BJ (cell line): ENCODE measurements around the gene NLK. TPM values are rescaled to one million over a fixed set of nuclear protein-coding genes. Genes with fewer than 3 reads are reported as not detected.

Experiments
- CTCF ChIA-PET: fragments of 350-600 bp; formaldehyde crosslinking; extraction: SDS; loops from one replicate; lab custom pipeline; 2021; ENCODE audit warnings: antibody characterized with exemption, inconsistent platforms; lab: Yijun Ruan, JAX
- POLR2A ChIA-PET: fragments of 300-600 bp; sonication (Branson Sonifier 250); formaldehyde crosslinking; extraction: SDS; loops from one replicate; lab custom pipeline; 2021; ENCODE audit warnings: antibody characterized with exemption; lab: Charles Lee
- DNase-seq: peaks from one replicate; pipeline ENCODE4 v3.0.0-alpha.2; 2011; ENCODE audit warnings: low read depth
- H3K27me3 ChIP-seq: 2 replicates; pipeline ENCODE4 v1.6.0; 2011; ENCODE audit warnings: low read length; ENCODE audit not compliant: control insufficient read depth, insufficient read depth
- H3K36me3 ChIP-seq: 2 replicates; pipeline ENCODE4 v1.5.1; 2011; ENCODE audit warnings: low read length; ENCODE audit not compliant: control insufficient read depth, insufficient read depth
- H3K4me3 ChIP-seq: 2 replicates; pipeline ENCODE4 v1.5.1; 2011; ENCODE audit warnings: low read depth, mild to moderate bottlenecking, control low read depth, low read length
- polyA plus RNA-seq: library from polyadenylated mRNA; depleted of rRNA; stranded (reverse); fragments of >200 nt; gene quantifications from 2 replicates; pipeline ENCODE4 v1.2.3, GENCODE V29; 2011
- TF ChIP-seq, protein P1 (sequence below): IDR thresholded peaks from 2 replicates; pipeline ENCODE4 v1.5.1; 2011; ENCODE audit warnings: low read depth, mild to moderate bottlenecking, control low read depth, inconsistent platforms, low read length, moderate library complexity; ENCODE audit not compliant: insufficient read depth

The NLK gene
- polyA plus RNA-seq, 1 experiment: 16.5 TPM

GRCh38 chr17:28090551-28090950, 48.1 kb downstream of the NLK start:
- no peak overlapping the region for H3K4me3 ChIP-seq
- H3K36me3 ChIP-seq: no peaks in the 10 kb centered on the region
- DNase-seq: no peak
- H3K27me3 ChIP-seq: no peaks in the 10 kb centered on the region
- ChIA-PET POLR2A (no interaction called here), CTCF (no interaction called here)
- TF ChIP-seq, protein P1, sequence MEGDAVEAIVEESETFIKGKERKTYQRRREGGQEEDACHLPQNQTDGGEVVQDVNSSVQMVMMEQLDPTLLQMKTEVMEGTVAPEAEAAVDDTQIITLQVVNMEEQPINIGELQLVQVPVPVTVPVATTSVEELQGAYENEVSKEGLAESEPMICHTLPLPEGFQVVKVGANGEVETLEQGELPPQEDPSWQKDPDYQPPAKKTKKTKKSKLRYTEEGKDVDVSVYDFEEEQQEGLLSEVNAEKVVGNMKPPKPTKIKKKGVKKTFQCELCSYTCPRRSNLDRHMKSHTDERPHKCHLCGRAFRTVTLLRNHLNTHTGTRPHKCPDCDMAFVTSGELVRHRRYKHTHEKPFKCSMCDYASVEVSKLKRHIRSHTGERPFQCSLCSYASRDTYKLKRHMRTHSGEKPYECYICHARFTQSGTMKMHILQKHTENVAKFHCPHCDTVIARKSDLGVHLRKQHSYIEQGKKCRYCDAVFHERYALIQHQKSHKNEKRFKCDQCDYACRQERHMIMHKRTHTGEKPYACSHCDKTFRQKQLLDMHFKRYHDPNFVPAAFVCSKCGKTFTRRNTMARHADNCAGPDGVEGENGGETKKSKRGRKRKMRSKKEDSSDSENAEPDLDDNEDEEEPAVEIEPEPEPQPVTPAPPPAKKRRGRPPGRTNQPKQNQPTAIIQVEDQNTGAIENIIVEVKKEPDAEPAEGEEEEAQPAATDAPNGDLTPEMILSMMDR: no peak

GRCh38 chr17:28092088-28092487, 49.6 kb downstream of the NLK start:
- CTCF ChIA-PET: interaction anchor here (0.6 kb wide), 1 partner anchor 280 kb away, joined by 3 read pairs; no protein-coding TSS in a partner anchor
- DNase-seq: no peak
- POLR2A ChIA-PET: no interaction called here
- no peaks in the 10 kb centered on the region for H3K36me3 ChIP-seq
- TF ChIP-seq, protein P1: no peak
- H3K4me3 ChIP-seq: no peak overlapping the region
- no peaks in the 10 kb centered on the region for H3K27me3 ChIP-seq

DNA sequence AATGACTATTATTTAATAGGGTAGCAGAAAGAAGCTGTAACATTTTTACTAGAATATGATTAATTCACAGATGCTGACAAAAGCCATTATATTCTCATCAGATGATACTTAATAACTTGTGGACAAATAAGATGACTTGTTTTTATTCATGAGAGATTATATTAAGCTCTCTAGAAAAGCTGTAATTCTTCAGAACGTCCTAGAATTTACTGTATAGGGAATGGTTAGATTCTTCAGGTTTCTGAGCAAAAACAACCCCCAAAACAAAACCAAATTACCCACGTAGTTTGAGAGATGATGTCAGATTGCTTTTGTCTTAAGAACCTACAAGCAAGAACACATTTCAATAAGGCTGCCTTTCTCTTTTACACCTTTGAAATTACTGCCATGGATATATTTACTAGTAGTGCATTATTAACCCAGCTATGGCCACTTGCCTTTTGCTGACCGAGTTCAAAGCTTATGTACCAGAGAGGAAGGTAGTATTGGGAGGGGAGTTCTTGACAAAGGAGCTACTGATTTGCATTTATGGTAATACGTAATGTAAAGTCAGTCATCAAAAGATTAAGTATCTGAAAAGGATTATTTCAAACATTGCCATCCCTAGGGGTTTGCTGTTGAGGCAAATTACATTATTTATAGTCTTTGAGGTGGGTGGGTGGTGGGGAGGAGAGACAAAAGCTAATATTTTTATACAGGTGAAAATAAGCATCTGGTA, 51.7 kb downstream of the NLK start:
- H3K27me3 ChIP-seq: no peaks in the 10 kb centered on the region
- H3K4me3 ChIP-seq: no peak overlapping the region
- no peaks in the 10 kb centered on the region for H3K36me3 ChIP-seq
- TF ChIP-seq, protein P1: no peak
- ChIA-PET CTCF (interaction anchor here (1.1 to 1.6 kb wide), 3 partner anchors 9 to 47 kb away, joined by 3 to 5 read pairs (median 3); no protein-coding TSS in a partner anchor), POLR2A (interaction anchor here (0.5 kb wide), 1 partner anchor 50 kb away, joined by 4 read pairs; no protein-coding TSS in a partner anchor)
- DNase-seq: no peak

GRCh38 chr17:28096756-28097155, 54.3 kb downstream of the NLK start:
- no peak for DNase-seq
- Histone ChIP-seq H3K27me3 (no peaks in the 10 kb centered on the region), H3K4me3 (no peak overlapping the region), H3K36me3 (no peaks in the 10 kb centered on the region)
- TF ChIP-seq, protein P1: no peak
- CTCF ChIA-PET: no interaction called here
- POLR2A ChIA-PET: no interaction called here

DNA sequence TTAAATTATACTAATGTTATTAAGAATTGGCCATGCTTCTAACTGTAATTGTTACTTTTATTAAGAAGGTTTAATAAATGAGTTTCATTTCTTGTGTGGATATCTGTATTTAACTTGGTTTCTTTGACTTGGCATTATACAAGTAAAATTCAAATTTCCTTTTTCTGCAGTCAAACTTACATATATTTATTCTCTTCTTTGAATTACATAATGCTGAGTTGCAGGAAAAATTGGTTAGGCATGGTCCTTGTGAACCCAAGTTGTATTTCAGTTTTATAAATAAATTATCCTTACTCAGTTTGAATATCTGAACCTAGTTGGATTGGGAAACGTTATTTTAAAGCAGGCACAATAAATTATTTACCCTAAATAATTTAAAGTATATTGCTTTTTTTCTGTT, 54.8 kb downstream of the NLK start:
- no peak overlapping the region for H3K4me3 ChIP-seq
- TF ChIP-seq, protein P1: no peak
- ChIA-PET POLR2A (no interaction called here), CTCF (no interaction called here)
- H3K36me3 ChIP-seq: no peaks in the 10 kb centered on the region
- H3K27me3 ChIP-seq: no peaks in the 10 kb centered on the region
- no peak for DNase-seq
